HL-60 (cell line): ENCODE measurements around the gene MYEF2.

Experiments
- DNase-seq, 2 experiments: peaks; one replicate each; pipeline ENCODE4 v3.0.0-alpha.2; 2010 to 2020; ENCODE audit warnings: low read depth in 1 of 2, low spot score in 1 of 2
- H3K27ac ChIP-seq: fragments of 250-450 bp; sonication (Bioruptor Pico); replicated peaks from 2 replicates; pipeline ENCODE4 v1.5.1; 2020; ENCODE audit warnings: mild to moderate bottlenecking, moderate library complexity
- H3K27me3 ChIP-seq: fragments of 250-450 bp; sonication (Bioruptor Pico); 2 replicates; pipeline ENCODE4 v1.5.1; 2021; ENCODE audit warnings: mild to moderate bottlenecking, moderate library complexity; ENCODE audit not compliant: insufficient read depth, poor library complexity, severe bottlenecking
- H3K4me3 ChIP-seq: replicated peaks from 2 replicates; pipeline ENCODE4 v1.5.1; 2011; ENCODE audit warnings: mild to moderate bottlenecking, control low read depth, low read length; ENCODE audit not compliant: insufficient read depth
- GABPA ChIP-seq: IDR thresholded peaks from 2 replicates; pipeline ENCODE4 v1.6.1; 2012; ENCODE audit warnings: low read depth
- POLR2AphosphoS5 ChIP-seq: IDR thresholded peaks from 2 replicates; pipeline ENCODE4 v1.6.1; 2012; ENCODE audit warnings: low read depth
- SPI1 ChIP-seq: IDR thresholded peaks from 2 replicates; pipeline ENCODE4 v1.6.1; 2012; ENCODE audit warnings: low read depth, mild to moderate bottlenecking, borderline replicate concordance
- TF ChIP-seq, protein P1 (sequence below): IDR thresholded peaks from 2 replicates; pipeline ENCODE4 v1.6.1; 2012; ENCODE audit warnings: low read depth; ENCODE audit not compliant: insufficient replicate concordance
- TF ChIP-seq, protein P2 (sequence below): IDR thresholded peaks from one replicate; pipeline ENCODE4 v1.5.1; 2011; ENCODE audit warnings: low read length, control low read depth, inconsistent platforms; ENCODE audit not compliant: insufficient read depth

The MYEF2 gene

DNA sequence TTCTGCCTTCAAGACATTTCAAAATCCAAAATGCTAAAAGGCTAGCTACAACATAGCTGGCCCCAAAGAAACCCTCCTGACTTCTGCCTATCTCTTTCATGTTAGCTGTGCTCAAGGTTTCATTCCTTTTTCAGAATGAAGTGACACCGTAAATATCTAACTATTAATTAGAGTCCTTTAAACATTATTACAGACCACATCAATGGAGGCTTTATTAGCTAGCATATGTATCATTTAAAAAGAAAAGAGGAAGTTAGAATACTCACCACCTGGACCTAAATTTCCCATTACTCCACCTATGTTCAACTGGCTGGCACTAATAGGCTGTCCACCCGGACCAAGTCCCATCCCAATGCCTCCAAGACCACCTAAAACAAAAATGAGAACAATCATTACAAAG lies 24.6 kb downstream of the MYEF2 start:
- DNase-seq = no peak
- no peaks in the 10 kb centered on the region for H3K27me3 ChIP-seq
- no peak overlapping the region for H3K4me3 ChIP-seq
- no peak for TF ChIP-seq GABPA
- TF ChIP-seq, protein P1, sequence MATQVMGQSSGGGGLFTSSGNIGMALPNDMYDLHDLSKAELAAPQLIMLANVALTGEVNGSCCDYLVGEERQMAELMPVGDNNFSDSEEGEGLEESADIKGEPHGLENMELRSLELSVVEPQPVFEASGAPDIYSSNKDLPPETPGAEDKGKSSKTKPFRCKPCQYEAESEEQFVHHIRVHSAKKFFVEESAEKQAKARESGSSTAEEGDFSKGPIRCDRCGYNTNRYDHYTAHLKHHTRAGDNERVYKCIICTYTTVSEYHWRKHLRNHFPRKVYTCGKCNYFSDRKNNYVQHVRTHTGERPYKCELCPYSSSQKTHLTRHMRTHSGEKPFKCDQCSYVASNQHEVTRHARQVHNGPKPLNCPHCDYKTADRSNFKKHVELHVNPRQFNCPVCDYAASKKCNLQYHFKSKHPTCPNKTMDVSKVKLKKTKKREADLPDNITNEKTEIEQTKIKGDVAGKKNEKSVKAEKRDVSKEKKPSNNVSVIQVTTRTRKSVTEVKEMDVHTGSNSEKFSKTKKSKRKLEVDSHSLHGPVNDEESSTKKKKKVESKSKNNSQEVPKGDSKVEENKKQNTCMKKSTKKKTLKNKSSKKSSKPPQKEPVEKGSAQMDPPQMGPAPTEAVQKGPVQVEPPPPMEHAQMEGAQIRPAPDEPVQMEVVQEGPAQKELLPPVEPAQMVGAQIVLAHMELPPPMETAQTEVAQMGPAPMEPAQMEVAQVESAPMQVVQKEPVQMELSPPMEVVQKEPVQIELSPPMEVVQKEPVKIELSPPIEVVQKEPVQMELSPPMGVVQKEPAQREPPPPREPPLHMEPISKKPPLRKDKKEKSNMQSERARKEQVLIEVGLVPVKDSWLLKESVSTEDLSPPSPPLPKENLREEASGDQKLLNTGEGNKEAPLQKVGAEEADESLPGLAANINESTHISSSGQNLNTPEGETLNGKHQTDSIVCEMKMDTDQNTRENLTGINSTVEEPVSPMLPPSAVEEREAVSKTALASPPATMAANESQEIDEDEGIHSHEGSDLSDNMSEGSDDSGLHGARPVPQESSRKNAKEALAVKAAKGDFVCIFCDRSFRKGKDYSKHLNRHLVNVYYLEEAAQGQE = no peak
- H3K27ac ChIP-seq = no peak overlapping the region

DNA sequence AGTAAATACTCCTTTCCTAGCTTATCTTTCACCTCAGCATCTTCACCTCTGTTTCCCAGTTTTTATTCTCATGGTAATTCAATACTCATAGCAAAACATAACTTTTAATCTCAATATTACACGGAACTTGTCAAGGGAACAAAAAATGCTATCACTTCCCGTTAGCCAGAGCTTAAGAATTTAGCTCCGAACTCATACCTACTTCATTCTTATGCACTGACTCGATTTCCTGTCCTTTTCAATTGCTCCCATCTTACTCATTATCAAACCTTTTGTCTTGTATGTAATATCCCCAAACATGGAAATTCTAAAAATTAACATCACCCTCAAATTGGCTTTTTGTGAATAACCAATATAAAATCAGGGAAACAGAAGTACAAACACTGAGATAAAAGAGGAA lies 28.2 kb downstream of the MYEF2 start:
- no peak for TF ChIP-seq SPI1
- TF ChIP-seq, protein P2, sequence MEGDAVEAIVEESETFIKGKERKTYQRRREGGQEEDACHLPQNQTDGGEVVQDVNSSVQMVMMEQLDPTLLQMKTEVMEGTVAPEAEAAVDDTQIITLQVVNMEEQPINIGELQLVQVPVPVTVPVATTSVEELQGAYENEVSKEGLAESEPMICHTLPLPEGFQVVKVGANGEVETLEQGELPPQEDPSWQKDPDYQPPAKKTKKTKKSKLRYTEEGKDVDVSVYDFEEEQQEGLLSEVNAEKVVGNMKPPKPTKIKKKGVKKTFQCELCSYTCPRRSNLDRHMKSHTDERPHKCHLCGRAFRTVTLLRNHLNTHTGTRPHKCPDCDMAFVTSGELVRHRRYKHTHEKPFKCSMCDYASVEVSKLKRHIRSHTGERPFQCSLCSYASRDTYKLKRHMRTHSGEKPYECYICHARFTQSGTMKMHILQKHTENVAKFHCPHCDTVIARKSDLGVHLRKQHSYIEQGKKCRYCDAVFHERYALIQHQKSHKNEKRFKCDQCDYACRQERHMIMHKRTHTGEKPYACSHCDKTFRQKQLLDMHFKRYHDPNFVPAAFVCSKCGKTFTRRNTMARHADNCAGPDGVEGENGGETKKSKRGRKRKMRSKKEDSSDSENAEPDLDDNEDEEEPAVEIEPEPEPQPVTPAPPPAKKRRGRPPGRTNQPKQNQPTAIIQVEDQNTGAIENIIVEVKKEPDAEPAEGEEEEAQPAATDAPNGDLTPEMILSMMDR = no peak
- TF ChIP-seq GABPA = no peak
- TF ChIP-seq POLR2AphosphoS5 = no peak
- TF ChIP-seq, protein P1 = no peak
- no peak overlapping the region for H3K4me3 ChIP-seq
- no peak overlapping the region for H3K27ac ChIP-seq
- DNase-seq = no peak
- H3K27me3 ChIP-seq = peaks cover 4% of the 10 kb centered on the region

DNA sequence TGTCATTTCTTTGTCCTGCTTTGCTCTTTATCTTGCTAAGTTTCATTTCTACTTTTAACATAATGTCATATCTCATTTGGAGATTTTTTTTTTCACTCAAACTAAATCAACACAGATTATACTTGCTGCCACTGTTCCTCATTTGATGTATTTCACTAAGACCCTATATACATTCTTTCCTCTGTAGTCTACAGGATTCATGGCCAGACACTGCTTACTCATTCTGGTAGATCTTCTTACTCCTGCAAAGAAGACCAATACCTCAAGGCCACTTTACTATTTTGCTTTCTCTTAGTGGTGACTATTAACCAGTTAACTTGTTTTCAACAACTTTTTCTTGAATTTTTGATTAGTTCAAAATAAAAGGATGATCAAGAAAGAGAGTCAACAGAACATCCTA lies 30.7 kb downstream of the MYEF2 start:
- no peak for DNase-seq
- Histone ChIP-seq H3K4me3 (no peak overlapping the region), H3K27ac (no peak overlapping the region), H3K27me3 (peaks cover 4% of the 10 kb centered on the region)
- no peak for TF ChIP-seq POLR2AphosphoS5

DNA sequence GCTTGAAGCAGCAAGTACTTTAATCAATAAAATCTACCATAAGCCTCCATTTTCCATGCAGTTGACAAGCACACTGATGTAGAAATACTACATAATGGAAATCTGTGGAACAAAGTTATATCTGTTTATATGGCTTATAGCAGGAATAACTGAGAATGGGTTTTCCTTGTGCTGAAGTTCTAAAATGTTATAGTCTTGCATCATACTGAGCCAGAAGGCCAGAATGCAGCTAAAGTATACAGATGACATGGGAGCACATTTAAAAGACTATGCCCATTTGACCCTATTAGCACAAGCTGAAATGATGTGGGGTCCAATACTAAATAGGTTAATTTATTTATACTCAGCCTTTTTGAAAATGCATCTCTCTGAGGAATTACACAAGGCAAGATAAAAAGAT lies 32.2 kb downstream of the MYEF2 start:
- H3K4me3 ChIP-seq = no peak overlapping the region
- no peak for DNase-seq
- H3K27me3 ChIP-seq = peaks cover 5% of the 10 kb centered on the region
- H3K27ac ChIP-seq = no peak overlapping the region
- TF ChIP-seq, protein P2 = no peak
- TF ChIP-seq POLR2AphosphoS5 (no peak), GABPA (no peak), SPI1 (no peak)
- TF ChIP-seq, protein P1 = no peak
